IMR-90 (cell line): ENCODE data around the gene SERPINI1. TPM values are rescaled to one million over a fixed set of nuclear protein-coding genes. Genes with fewer than 3 reads are reported as not detected.

Source experiments
- ATAC-seq: fragments of 200-7000 bp; cut with Tn5 transposase; 2 replicates; pipeline ENCODE4 v1.9.1; 2020; ENCODE audit warnings: low read depth, mild to moderate bottlenecking, moderate library complexity
- BruUV-seq: library from RNA; stranded (reverse); fragments of 400-500 nt; replicated peaks from 2 replicates; lab custom pipeline; 2021; lab: Mats Ljungman, UMichigan
- CTCF ChIA-PET: fragments of 300-600 bp; formaldehyde crosslinking; extraction: SDS; loops from one replicate; lab custom pipeline; 2021; ENCODE audit warnings: antibody characterized with exemption; lab: Yijun Ruan, JAX
- POLR2A ChIA-PET: fragments of 300-600 bp; sonication (Branson Sonifier 250); formaldehyde crosslinking; loops from one replicate; lab custom pipeline; 2022; ENCODE audit warnings: antibody characterized with exemption; ENCODE audit not compliant: unreplicated experiment; lab: Charles Lee
- DNase-seq: peaks from one replicate; pipeline ENCODE4 v3.0.0; 2013
- H2AFZ ChIP-seq: replicated peaks from 2 replicates; pipeline ENCODE3; 2013; ENCODE audit warnings: low read length, mild to moderate bottlenecking; ENCODE audit not compliant: poor library complexity
- H2AK5ac ChIP-seq: 2 replicates; pipeline ENCODE4 v1.6.1; 2013; ENCODE audit warnings: low read depth, low read length, inconsistent platforms
- H2AK9ac ChIP-seq: replicated peaks from 2 replicates; pipeline ENCODE3; 2013; ENCODE audit warnings: mild to moderate bottlenecking, low read depth, low read length, moderate library complexity; ENCODE audit not compliant: poor library complexity
- H2BK120ac ChIP-seq: 2 replicates; pipeline ENCODE4 v1.6.1; 2013; ENCODE audit warnings: low read depth, low read length, inconsistent platforms
- H2BK15ac ChIP-seq: 3 replicates; pipeline ENCODE4 v1.6.1; 2013; ENCODE audit warnings: low read depth, low read length, inconsistent platforms
- H2BK20ac ChIP-seq: 2 replicates; pipeline ENCODE4 v1.6.1; 2013; ENCODE audit warnings: low read depth, mild to moderate bottlenecking, inconsistent platforms, low read length, moderate library complexity
- H2BK5ac ChIP-seq: 2 replicates; pipeline ENCODE4 v1.6.1; 2013; ENCODE audit warnings: mild to moderate bottlenecking, low read depth, low read length, inconsistent platforms; ENCODE audit not compliant: poor library complexity, severe bottlenecking
- H3K14ac ChIP-seq: replicated peaks from 2 replicates; pipeline ENCODE4 v1.6.1; 2013; ENCODE audit warnings: low read depth, low read length, inconsistent platforms
- H3K18ac ChIP-seq: 2 replicates; pipeline ENCODE4 v1.6.1; 2013; ENCODE audit warnings: low read depth, low read length, control low read depth
- H3K23ac ChIP-seq: 2 replicates; pipeline ENCODE4 v1.6.1; 2013; ENCODE audit warnings: low read depth, low read length, inconsistent platforms
- H3K27ac ChIP-seq: 2 replicates; pipeline ENCODE4 v1.5.1; 2013; ENCODE audit warnings: mild to moderate bottlenecking, control low read depth, low read length; ENCODE audit not compliant: insufficient read depth
- H3K27me3 ChIP-seq: 2 replicates; pipeline ENCODE4 v1.6.1; 2013; ENCODE audit warnings: low read length; ENCODE audit not compliant: control insufficient read depth, insufficient read depth
- H3K36me3 ChIP-seq: 2 replicates; pipeline ENCODE4 v1.6.1; 2013; ENCODE audit warnings: low read length, mixed read lengths; ENCODE audit not compliant: control insufficient read depth, insufficient read depth
- H3K4ac ChIP-seq: 2 replicates; pipeline ENCODE4 v1.6.1; 2013; ENCODE audit warnings: low read depth, low read length, inconsistent platforms
- H3K4me1 ChIP-seq: 2 replicates; pipeline ENCODE4 v1.6.1; 2013; ENCODE audit warnings: low read length, mixed read lengths; ENCODE audit not compliant: control insufficient read depth, insufficient read depth
- H3K4me2 ChIP-seq: 2 replicates; pipeline ENCODE4 v1.6.1; 2013; ENCODE audit warnings: low read depth, mild to moderate bottlenecking, control low read depth, low read length, moderate library complexity
- H3K4me3 ChIP-seq: 2 replicates; pipeline ENCODE4 v1.5.1; 2013; ENCODE audit warnings: low read depth, mild to moderate bottlenecking, control low read depth, low read length, moderate library complexity; ENCODE audit not compliant: insufficient read depth
- H3K56ac ChIP-seq: 2 replicates; pipeline ENCODE4 v1.6.1; 2013; ENCODE audit warnings: low read length, inconsistent platforms; ENCODE audit not compliant: insufficient read depth; ENCODE audit errors: extremely low read depth
- H3K79me1 ChIP-seq, 2 experiments: 2 replicates each; pipeline ENCODE4 v1.6.1; 2013; ENCODE audit warnings: low read length in 2 of 2, inconsistent platforms in 1 of 2, low read depth in 1 of 2
- H3K9ac ChIP-seq: 2 replicates; pipeline ENCODE4 v1.6.1; 2013; ENCODE audit warnings: low read depth, low read length, control low read depth
- H3K9me1 ChIP-seq: 2 replicates; pipeline ENCODE4 v1.6.1; 2013; ENCODE audit warnings: low read length, inconsistent platforms; ENCODE audit not compliant: insufficient read depth
- H3K9me3 ChIP-seq: 2 replicates; pipeline ENCODE4 v1.6.1; 2013; ENCODE audit warnings: low read length; ENCODE audit not compliant: control insufficient read depth, insufficient read depth
- H4K20me1 ChIP-seq: 2 replicates; pipeline ENCODE4 v1.6.1; 2013; ENCODE audit warnings: low read length, inconsistent platforms; ENCODE audit not compliant: insufficient read depth
- H4K5ac ChIP-seq: 2 replicates; pipeline ENCODE4 v1.6.1; 2013; ENCODE audit warnings: mild to moderate bottlenecking, low read depth, low read length, control low read depth
- H4K8ac ChIP-seq, 2 experiments: 2 replicates each; pipeline ENCODE4 v1.6.1; 2013; ENCODE audit warnings: low read depth in 2 of 2, low read length in 2 of 2, control low read depth in 1 of 2, inconsistent platforms in 1 of 2
- H4K91ac ChIP-seq: 2 replicates; pipeline ENCODE4 v1.6.1; 2013; ENCODE audit warnings: low read depth, low read length, inconsistent platforms; ENCODE audit not compliant: insufficient read depth
- MAFK ChIP-seq: IDR thresholded peaks from 2 replicates; pipeline ENCODE4 v1.6.1; 2012; ENCODE audit warnings: low read depth, low read length, improper control_type of control experiment
- WGBS, 2 experiments: methylation state at CpG; one replicate each; pipeline versions ENCODE4 v1.1.5 to v1.1.7; 2013; ENCODE audit warnings: missing lambda C conversion rate in 2 of 2; ENCODE audit not compliant: insufficient read length in 1 of 2; ENCODE audit errors: extremely low coverage in 2 of 2; 5-methylcytosine and 5-hydroxymethylcytosine counted together
- dilution Hi-C: fragments of 300-500 bp; cut with HindIII; formaldehyde crosslinking; loops from one replicate; pipeline ENCODE4 v1.14.3; 2018; ENCODE audit warnings: low sequenced_read_pairs; ENCODE audit not compliant: unreplicated experiment
- in situ Hi-C: fragments of 300-500 bp; cut with MboI; formaldehyde crosslinking; loops from 3 replicates; pipeline ENCODE4 v1.14.3; 2019; ENCODE audit warnings: low sequenced_read_pairs, inconsistent platforms, mixed read lengths
- intact Hi-C: fragments of 100-400 bp; cut with micrococcal nuclease; formaldehyde crosslinking; loops from 2 replicates; pipeline ENCODE4 v1.10.0; 2022
- polyA plus RNA-seq, 3 experiments: library from polyadenylated mRNA; depleted of rRNA; stranded (reverse); fragments of >200 nt; gene quantifications; 2 replicates each; pipeline ENCODE4 v1.2.3, GENCODE V29; 2012; ENCODE audit warnings: low replicate concordance in 1 of 3
- total RNA-seq: library from RNA; depleted of rRNA; stranded (reverse); fragments of >200 nt; gene quantifications from 2 replicates; pipeline ENCODE4 v1.2.3, GENCODE V29; 2012

Gene SERPINI1
- total and polyA plus RNA-seq, 2 of the 4 experiments (the other 2 are of a cell fraction), result 0.36 to 1.3 TPM

DNA sequence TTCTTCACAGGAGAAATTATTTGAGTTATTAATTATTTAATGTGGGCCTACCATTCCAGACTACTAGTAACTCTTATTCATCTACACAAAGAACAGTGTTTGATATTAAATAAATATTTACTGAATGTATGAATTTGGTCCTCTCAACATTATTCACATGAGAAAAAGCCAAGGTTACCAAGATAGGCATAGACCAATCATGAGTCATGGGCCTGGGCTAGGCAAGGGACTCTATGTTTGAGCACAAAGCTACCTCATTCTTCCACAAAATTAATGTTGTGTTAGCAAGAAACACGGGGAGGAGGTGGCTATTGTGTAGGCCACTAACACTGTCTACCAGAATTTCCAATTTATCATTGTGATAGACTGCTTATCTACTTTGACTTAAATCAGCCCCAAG lies 115.7 kb downstream of the SERPINI1 start:
- no peaks in the 10 kb centered on the region for H3K79me1 ChIP-seq
- H2AK9ac ChIP-seq, result no peak overlapping the region
- no peaks in the 10 kb centered on the region for H3K9me1 ChIP-seq
- no peak overlapping the region for H4K91ac ChIP-seq
- no peak overlapping the region for H3K18ac ChIP-seq
- H3K14ac ChIP-seq, result no peak overlapping the region
- H3K27ac ChIP-seq, result no peak overlapping the region
- no peak overlapping the region for H2AK5ac ChIP-seq
- DNase-seq (peak; percentile 7), ATAC-seq (no peak)
- H4K8ac ChIP-seq, result no peak overlapping the region
- no peak overlapping the region for H3K56ac ChIP-seq
- dilution Hi-C loops (no loop called here), intact Hi-C loops (no loop called here), in situ Hi-C loops (no loop called here)
- H3K23ac ChIP-seq, result no peak overlapping the region
- H2BK5ac ChIP-seq, result no peak overlapping the region
- no peak overlapping the region for H3K4ac ChIP-seq
- H2BK15ac ChIP-seq, result no peak overlapping the region
- H2BK20ac ChIP-seq, result no peak overlapping the region
- H4K20me1 ChIP-seq, result no peaks in the 10 kb centered on the region
- POLR2A ChIA-PET, result no interaction called here
- H3K4me1 ChIP-seq, result no peaks in the 10 kb centered on the region
- H2BK120ac ChIP-seq, result no peak overlapping the region
- H3K4me2 ChIP-seq, result no peak overlapping the region
- no peaks in the 10 kb centered on the region for H3K36me3 ChIP-seq
- no peak overlapping the region for H3K4me3 ChIP-seq
- WGBS, 2 experiments, result no CpG with 5 or more reads among the region's 1 CpG
- H3K27me3 ChIP-seq, result no peaks in the 10 kb centered on the region
- no peaks in the 10 kb centered on the region for H3K9me3 ChIP-seq
- no peak overlapping the region for H2AFZ ChIP-seq
- no peak overlapping the region for H3K9ac ChIP-seq
- H4K5ac ChIP-seq, result no peak overlapping the region
- TF ChIP-seq MAFK, result no peak
- CTCF ChIA-PET, result no interaction called here
- no TSS peak for BruUV-seq
